Ishikawa (cell line): ENCODE measurements around the gene WWOX.

Experiments used
- CEBPB ChIP-seq: IDR thresholded peaks from 2 replicates; pipeline ENCODE4 v1.6.1; 2012
- CREB1 ChIP-seq: IDR thresholded peaks from 2 replicates; pipeline ENCODE4 v1.6.1; 2012; ENCODE audit warnings: low read depth
- EGR1 ChIP-seq: IDR thresholded peaks from 2 replicates; pipeline ENCODE4 v1.6.1; 2012
- EP300 ChIP-seq: IDR thresholded peaks from 2 replicates; pipeline ENCODE4 v1.6.1; 2012; ENCODE audit warnings: borderline replicate concordance
- FOXM1 ChIP-seq: IDR thresholded peaks from 2 replicates; pipeline ENCODE4 v1.6.1; 2012; ENCODE audit warnings: low read depth, borderline replicate concordance
- NFIC ChIP-seq: IDR thresholded peaks from 2 replicates; pipeline ENCODE4 v1.6.1; 2012
- RAD21 ChIP-seq: IDR thresholded peaks from 2 replicates; pipeline ENCODE4 v1.6.1; 2012; ENCODE audit warnings: low read depth
- TAF1 ChIP-seq: IDR thresholded peaks from 2 replicates; pipeline ENCODE4 v1.6.1; 2012; ENCODE audit warnings: low read depth, mild to moderate bottlenecking
- TCF12 ChIP-seq: IDR thresholded peaks from 2 replicates; pipeline ENCODE4 v1.6.1; 2012; ENCODE audit warnings: low read depth
- TEAD4 ChIP-seq: IDR thresholded peaks from 2 replicates; pipeline ENCODE4 v1.6.1; 2012
- YY1 ChIP-seq: IDR thresholded peaks from 2 replicates; pipeline ENCODE4 v1.6.1; 2012; ENCODE audit warnings: low read depth
- ZBTB7A ChIP-seq: IDR thresholded peaks from 2 replicates; pipeline ENCODE4 v1.6.1; 2012; ENCODE audit warnings: low read depth
- TF ChIP-seq, protein P1 (sequence below): IDR thresholded peaks from 2 replicates; pipeline ENCODE4 v1.6.1; 2012
- TF ChIP-seq, protein P2 (sequence below): IDR thresholded peaks from 2 replicates; pipeline ENCODE4 v1.6.1; 2012; ENCODE audit warnings: low read depth, mild to moderate bottlenecking
- TF ChIP-seq, protein P3 (sequence below): IDR thresholded peaks from 2 replicates; pipeline ENCODE4 v1.6.1; 2012

WWOX gene

DNA sequence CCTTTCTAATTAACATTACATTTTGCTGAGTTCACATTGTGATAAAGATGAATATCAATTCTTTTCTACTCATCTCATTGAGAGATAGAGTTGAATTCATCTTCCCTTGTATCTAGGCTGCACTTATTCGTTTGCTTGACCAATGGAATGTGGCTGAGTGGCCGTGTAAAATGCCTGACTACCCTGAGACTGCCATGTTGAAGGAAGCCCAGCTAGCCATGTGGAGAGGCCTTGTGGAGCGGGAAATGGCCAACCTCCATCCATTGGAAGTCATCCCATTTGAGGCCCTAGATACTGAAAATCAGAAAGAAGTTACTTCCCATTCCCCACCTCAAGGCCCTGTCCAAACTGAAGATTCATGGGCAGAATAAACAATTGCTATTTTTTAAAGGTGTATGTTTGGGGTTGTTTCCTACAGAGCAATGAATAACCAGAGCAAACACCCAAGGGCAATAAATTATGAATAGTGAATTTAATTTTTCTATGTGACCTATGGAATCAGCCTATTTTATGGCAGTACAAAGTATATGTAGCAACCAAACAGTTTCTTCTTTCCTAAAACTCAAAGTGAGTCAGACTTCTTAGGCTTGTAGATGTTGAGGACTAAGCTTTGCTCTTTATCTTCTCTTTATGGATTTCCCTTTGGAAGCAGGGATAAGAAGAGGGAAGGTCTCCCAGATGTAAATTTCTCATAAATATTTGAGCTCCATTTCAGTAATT lies 956.0 kb downstream of the WWOX start:
- TF ChIP-seq, protein P1, sequence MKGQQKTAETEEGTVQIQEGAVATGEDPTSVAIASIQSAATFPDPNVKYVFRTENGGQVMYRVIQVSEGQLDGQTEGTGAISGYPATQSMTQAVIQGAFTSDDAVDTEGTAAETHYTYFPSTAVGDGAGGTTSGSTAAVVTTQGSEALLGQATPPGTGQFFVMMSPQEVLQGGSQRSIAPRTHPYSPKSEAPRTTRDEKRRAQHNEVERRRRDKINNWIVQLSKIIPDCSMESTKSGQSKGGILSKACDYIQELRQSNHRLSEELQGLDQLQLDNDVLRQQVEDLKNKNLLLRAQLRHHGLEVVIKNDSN: no peak
- no peak for TF ChIP-seq NFIC

DNA sequence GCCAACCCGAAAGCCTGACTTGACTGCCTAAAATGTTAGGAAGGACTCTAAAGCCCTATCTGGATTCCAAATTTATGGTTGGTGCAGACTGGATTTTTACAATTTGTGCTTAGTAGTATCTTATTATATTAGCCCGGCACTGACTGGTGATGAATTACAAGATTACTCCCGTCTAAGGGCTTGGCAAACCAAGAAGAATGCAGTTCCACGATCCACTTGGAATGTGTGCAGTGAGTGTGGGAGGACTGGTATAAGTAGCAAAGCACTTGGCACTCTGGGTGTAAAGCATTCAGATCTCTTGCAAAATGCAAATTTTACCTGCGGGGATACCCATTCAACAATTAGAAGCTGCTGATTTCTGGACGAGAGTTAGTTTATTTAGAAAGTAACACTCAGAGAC lies 961.7 kb downstream of the WWOX start:
- TF ChIP-seq EGR1: no peak
- no peak for TF ChIP-seq EP300
- no peak for TF ChIP-seq FOXM1
- TF ChIP-seq, protein P1: no peak
- TF ChIP-seq TCF12: no peak
- no peak for TF ChIP-seq ZBTB7A
- no peak for TF ChIP-seq NFIC
- TF ChIP-seq, protein P2, sequence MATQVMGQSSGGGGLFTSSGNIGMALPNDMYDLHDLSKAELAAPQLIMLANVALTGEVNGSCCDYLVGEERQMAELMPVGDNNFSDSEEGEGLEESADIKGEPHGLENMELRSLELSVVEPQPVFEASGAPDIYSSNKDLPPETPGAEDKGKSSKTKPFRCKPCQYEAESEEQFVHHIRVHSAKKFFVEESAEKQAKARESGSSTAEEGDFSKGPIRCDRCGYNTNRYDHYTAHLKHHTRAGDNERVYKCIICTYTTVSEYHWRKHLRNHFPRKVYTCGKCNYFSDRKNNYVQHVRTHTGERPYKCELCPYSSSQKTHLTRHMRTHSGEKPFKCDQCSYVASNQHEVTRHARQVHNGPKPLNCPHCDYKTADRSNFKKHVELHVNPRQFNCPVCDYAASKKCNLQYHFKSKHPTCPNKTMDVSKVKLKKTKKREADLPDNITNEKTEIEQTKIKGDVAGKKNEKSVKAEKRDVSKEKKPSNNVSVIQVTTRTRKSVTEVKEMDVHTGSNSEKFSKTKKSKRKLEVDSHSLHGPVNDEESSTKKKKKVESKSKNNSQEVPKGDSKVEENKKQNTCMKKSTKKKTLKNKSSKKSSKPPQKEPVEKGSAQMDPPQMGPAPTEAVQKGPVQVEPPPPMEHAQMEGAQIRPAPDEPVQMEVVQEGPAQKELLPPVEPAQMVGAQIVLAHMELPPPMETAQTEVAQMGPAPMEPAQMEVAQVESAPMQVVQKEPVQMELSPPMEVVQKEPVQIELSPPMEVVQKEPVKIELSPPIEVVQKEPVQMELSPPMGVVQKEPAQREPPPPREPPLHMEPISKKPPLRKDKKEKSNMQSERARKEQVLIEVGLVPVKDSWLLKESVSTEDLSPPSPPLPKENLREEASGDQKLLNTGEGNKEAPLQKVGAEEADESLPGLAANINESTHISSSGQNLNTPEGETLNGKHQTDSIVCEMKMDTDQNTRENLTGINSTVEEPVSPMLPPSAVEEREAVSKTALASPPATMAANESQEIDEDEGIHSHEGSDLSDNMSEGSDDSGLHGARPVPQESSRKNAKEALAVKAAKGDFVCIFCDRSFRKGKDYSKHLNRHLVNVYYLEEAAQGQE: no peak
- TF ChIP-seq RAD21: no peak
- no peak for TF ChIP-seq TEAD4

DNA sequence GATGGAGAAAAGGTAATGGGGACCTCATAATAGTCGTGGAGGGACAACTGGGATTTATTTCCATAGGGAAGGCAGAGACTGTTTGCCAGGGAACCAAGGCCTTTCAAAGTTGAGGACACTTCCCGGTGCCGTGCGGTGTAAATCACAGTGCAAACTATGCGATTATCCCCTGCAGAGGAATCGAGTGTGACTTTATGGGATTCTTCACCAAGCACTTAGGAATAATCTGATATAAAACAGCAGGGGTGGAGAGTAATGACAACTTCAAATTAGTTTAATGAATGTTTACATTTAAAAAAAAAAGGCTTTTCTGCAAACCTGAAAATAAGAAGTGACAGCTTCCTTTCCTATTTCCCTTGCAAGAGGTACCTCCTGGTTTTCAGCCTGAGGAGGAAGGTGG lies 962.9 kb downstream of the WWOX start:
- TF ChIP-seq FOXM1 (no peak), NFIC (no peak), TCF12 (no peak), EGR1 (no peak), YY1 (no peak), CREB1 (no peak), TAF1 (no peak), ZBTB7A (no peak), RAD21 (no peak), TEAD4 (no peak), EP300 (no peak), CEBPB (no peak)
- TF ChIP-seq, protein P3, sequence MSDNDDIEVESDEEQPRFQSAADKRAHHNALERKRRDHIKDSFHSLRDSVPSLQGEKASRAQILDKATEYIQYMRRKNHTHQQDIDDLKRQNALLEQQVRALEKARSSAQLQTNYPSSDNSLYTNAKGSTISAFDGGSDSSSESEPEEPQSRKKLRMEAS: no peak
- TF ChIP-seq, protein P1: no peak
- TF ChIP-seq, protein P2: no peak

DNA sequence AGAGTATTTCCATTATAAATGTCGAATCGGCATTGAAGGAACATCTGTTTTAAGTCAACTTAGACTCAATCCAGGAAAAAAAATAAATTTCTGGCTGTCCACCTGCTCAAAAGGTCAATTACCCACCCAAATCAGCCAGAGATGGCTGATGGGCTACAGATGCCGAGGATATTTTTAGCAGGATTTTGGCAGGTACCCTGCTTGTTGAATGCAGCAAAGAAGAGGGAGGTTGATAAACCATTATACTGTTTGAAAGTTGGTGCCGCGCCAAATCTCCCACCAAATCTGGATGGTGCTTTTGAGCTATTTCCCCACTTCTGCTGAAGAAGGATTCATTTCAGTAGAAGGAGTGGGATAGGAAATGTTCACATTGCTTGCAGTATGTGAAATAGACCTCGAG lies 963.4 kb downstream of the WWOX start:
- TF ChIP-seq RAD21: no peak

DNA sequence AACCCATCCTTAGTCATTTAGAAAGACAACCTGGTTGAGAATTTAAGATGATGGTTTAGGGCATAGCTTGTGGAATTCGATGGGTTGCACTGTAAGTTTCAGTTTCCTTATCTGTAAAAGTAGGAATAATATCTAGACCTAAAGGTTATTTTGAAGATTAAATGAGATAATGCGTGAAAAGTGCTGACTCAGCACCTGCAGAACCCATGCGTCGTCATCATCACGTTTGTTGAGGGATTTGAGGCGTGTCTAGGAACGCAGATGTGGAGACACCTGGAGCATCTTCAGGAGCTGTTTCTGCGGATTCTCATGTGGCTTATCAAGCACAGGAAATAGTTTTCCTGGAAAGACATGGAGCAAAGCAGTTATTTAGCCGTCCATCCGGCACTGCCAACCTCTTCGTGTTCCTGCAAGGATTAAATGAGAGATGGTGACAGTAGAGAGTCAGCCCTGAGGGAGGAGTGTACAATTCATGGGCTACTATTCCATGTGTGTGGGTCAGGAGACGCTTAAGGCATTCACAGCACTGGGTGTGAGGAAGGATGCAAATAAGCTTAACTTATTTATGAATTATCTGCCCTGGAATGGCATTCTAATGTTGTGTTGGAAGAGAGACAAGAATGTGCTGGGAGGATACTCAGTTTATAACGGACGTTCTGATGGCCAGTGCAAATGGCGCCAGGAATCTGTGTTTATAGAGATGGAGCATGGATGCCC lies 965.0 kb downstream of the WWOX start:
- TF ChIP-seq, protein P3: no peak
- TF ChIP-seq TAF1 (no peak), CREB1 (no peak), FOXM1 (no peak), TCF12 (no peak), EGR1 (no peak), EP300 (no peak), TEAD4 (no peak)
- TF ChIP-seq, protein P2: no peak
